ENCODE measurements around the gene PDE11A. TPM values are rescaled to one million over a fixed set of nuclear protein-coding genes. Genes with fewer than 3 reads are reported as not detected.

PDE11A gene
- total and polyA plus RNA-seq, 2 of the 13 experiments (the other 11 are each of a cell fraction or from before 2014, with no cell fraction given): 1.2 to 1.7 TPM

GRCh38 chr2:177618255-177619253 lies 454.0 kb downstream of the PDE11A start (continued):
- TF ChIP-seq NFE2L1 (CRISPR knock-in tag; IDR thresholded peaks at IDR 0.05; ENCODE audit: borderline replicate concordance): peak; percentile 27; the same call in 1 of the 2 replicates
- TF ChIP-seq ZNF230 (CRISPR knock-in tag; IDR thresholded peaks at IDR 0.05): peak; percentile 88
- TF ChIP-seq ZNF275 (CRISPR knock-in tag; IDR thresholded peaks at IDR 0.05; ENCODE audit: borderline replicate concordance): 0 out of 2 replicates have a peak, but pooled peaks have one; percentile 39
- TF ChIP-seq, protein P1, sequence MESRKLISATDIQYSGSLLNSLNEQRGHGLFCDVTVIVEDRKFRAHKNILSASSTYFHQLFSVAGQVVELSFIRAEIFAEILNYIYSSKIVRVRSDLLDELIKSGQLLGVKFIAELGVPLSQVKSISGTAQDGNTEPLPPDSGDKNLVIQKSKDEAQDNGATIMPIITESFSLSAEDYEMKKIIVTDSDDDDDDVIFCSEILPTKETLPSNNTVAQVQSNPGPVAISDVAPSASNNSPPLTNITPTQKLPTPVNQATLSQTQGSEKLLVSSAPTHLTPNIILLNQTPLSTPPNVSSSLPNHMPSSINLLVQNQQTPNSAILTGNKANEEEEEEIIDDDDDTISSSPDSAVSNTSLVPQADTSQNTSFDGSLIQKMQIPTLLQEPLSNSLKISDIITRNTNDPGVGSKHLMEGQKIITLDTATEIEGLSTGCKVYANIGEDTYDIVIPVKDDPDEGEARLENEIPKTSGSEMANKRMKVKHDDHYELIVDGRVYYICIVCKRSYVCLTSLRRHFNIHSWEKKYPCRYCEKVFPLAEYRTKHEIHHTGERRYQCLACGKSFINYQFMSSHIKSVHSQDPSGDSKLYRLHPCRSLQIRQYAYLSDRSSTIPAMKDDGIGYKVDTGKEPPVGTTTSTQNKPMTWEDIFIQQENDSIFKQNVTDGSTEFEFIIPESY (CRISPR knock-in tag; IDR thresholded peaks at IDR 0.05): no peak; the same call in 1 of the 2 replicates
- peak; percentile 78 for TF ChIP-seq RBFOX2 (IDR thresholded peaks at IDR 0.05; ENCODE audit: low read depth, low read length)
- no peak; the same call in 1 of the 2 replicates for TF ChIP-seq ZNF441 (CRISPR knock-in tag; IDR thresholded peaks at IDR 0.05; ENCODE audit: borderline replicate concordance)
- TF ChIP-seq FOXK2 (IDR thresholded peaks at IDR 0.05): 0 out of 2 replicates have a peak, but pooled peaks have one; percentile 18
- TF ChIP-seq ZNF713 (CRISPR knock-in tag; IDR thresholded peaks at IDR 0.05): no peak
- 0 out of 2 replicates have a peak, but pooled peaks have one; percentile 47 for TF ChIP-seq KLF11 (CRISPR knock-in tag; IDR thresholded peaks at IDR 0.05)
- TF ChIP-seq, protein P2, sequence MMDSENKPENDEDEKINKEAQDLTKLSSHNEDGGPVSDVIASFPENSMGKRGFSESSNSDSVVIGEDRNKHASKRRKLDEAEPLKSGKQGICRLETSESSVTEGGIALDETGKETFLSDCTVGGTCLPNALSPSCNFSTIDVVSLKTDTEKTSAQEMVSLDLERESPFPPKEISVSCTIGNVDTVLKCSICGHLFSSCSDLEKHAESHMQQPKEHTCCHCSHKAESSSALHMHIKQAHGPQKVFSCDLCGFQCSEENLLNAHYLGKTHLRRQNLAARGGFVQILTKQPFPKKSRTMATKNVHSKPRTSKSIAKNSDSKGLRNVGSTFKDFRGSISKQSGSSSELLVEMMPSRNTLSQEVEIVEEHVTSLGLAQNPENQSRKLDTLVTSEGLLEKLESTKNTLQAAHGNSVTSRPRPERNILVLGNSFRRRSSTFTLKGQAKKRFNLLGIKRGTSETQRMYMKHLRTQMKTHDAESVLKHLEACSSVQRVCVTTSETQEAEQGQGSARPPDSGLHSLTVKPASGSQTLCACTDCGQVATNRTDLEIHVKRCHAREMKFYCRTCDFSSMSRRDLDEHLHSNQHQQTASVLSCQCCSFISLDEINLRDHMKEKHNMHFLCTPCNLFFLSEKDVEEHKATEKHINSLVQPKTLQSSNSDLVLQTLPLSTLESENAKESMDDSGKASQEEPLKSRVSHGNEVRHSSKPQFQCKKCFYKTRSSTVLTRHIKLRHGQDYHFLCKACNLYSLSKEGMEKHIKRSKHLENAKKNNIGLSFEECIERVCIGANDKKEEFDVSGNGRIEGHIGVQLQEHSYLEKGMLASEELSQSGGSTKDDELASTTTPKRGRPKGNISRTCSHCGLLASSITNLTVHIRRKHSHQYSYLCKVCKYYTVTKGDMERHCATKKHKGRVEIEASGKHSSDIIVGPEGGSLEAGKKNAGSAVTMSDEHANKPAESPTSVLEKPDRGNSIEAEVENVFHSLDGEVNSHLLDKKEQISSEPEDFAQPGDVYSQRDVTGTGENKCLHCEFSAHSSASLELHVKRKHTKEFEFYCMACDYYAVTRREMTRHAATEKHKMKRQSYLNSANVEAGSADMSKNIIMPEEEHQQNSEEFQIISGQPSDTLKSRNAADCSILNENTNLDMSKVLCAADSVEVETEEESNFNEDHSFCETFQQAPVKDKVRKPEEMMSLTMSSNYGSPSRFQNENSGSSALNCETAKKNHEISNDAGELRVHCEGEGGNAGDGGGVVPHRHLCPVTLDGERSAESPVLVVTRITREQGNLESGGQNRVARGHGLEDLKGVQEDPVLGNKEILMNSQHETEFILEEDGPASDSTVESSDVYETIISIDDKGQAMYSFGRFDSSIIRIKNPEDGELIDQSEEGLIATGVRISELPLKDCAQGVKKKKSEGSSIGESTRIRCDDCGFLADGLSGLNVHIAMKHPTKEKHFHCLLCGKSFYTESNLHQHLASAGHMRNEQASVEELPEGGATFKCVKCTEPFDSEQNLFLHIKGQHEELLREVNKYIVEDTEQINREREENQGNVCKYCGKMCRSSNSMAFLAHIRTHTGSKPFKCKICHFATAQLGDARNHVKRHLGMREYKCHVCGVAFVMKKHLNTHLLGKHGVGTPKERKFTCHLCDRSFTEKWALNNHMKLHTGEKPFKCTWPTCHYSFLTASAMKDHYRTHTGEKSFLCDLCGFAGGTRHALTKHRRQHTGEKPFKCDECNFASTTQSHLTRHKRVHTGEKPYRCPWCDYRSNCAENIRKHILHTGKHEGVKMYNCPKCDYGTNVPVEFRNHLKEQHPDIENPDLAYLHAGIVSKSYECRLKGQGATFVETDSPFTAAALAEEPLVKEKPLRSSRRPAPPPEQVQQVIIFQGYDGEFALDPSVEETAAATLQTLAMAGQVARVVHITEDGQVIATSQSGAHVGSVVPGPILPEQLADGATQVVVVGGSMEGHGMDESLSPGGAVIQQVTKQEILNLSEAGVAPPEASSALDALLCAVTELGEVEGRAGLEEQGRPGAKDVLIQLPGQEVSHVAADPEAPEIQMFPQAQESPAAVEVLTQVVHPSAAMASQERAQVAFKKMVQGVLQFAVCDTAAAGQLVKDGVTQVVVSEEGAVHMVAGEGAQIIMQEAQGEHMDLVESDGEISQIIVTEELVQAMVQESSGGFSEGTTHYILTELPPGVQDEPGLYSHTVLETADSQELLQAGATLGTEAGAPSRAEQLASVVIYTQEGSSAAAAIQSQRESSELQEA (CRISPR knock-in tag; IDR thresholded peaks at IDR 0.05; ENCODE audit: not compliant biosample characterization): no peak
- TF ChIP-seq ZNF850 (CRISPR knock-in tag; conservative IDR thresholded peaks at IDR 0.05): no peak
- TF ChIP-seq, protein P3, sequence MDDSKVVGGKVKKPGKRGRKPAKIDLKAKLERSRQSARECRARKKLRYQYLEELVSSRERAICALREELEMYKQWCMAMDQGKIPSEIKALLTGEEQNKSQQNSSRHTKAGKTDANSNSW (CRISPR knock-in tag; IDR thresholded peaks at IDR 0.05; ENCODE audit: borderline replicate concordance): no peak
- TF ChIP-seq, protein P4, sequence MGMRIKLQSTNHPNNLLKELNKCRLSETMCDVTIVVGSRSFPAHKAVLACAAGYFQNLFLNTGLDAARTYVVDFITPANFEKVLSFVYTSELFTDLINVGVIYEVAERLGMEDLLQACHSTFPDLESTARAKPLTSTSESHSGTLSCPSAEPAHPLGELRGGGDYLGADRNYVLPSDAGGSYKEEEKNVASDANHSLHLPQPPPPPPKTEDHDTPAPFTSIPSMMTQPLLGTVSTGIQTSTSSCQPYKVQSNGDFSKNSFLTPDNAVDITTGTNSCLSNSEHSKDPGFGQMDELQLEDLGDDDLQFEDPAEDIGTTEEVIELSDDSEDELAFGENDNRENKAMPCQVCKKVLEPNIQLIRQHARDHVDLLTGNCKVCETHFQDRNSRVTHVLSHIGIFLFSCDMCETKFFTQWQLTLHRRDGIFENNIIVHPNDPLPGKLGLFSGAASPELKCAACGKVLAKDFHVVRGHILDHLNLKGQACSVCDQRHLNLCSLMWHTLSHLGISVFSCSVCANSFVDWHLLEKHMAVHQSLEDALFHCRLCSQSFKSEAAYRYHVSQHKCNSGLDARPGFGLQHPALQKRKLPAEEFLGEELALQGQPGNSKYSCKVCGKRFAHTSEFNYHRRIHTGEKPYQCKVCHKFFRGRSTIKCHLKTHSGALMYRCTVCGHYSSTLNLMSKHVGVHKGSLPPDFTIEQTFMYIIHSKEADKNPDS (CRISPR knock-in tag; IDR thresholded peaks at IDR 0.05): peak; percentile 94
